Aorta (tissue), 5 donors: Measurements from ENCODE around the gene GAST. TPM values are rescaled to one million over a fixed set of nuclear protein-coding genes. Genes with fewer than 3 reads are reported as not detected.

Experiments used
- ATAC-seq: fragments of 200-7000 bp; cut with Tn5 transposase; one replicate; pipeline ENCODE4 v1.9.1; 2022; ENCODE audit warnings: moderate library complexity; ENCODE audit not compliant: low FRiP score
- DNase-seq, 2 donors: peaks; one replicate each; pipeline ENCODE4 v3.0.0-alpha.2; 2020
- H3K27ac ChIP-seq, 2 donors: one replicate each; pipeline ENCODE4 v1.5.1; 2013; ENCODE audit warnings: low read length in 2 of 2, mild to moderate bottlenecking in 2 of 2, moderate library complexity in 2 of 2, control low read depth in 1 of 2, inconsistent platforms in 1 of 2, low read depth in 1 of 2
- H3K27me3 ChIP-seq, 2 donors: one replicate each; pipeline ENCODE4 v1.6.1; 2013; ENCODE audit warnings: control low read depth in 1 of 2, low read length in 1 of 2, mild to moderate bottlenecking in 1 of 2, moderate library complexity in 1 of 2; ENCODE audit not compliant: insufficient read depth in 2 of 2, control insufficient read depth in 1 of 2
- H3K36me3 ChIP-seq, 2 donors: one replicate each; pipeline ENCODE4 v1.6.1; 2013; ENCODE audit warnings: control low read depth in 1 of 2, low read length in 1 of 2, mild to moderate bottlenecking in 1 of 2; ENCODE audit not compliant: insufficient read depth in 2 of 2, control insufficient read depth in 1 of 2
- H3K4me1 ChIP-seq, 2 donors: one replicate each; pipeline ENCODE4 v1.6.1; 2013; ENCODE audit warnings: low read length in 2 of 2, control low read depth in 1 of 2, mild to moderate bottlenecking in 1 of 2, moderate library complexity in 1 of 2; ENCODE audit not compliant: insufficient read depth in 2 of 2, control insufficient read depth in 1 of 2
- H3K4me3 ChIP-seq, 2 donors: one replicate each; pipeline ENCODE4 v1.5.1; 2013; ENCODE audit warnings: low read length in 2 of 2, control low read depth in 1 of 2, mild to moderate bottlenecking in 1 of 2
- H3K9me3 ChIP-seq: one replicate; pipeline ENCODE4 v1.6.1; 2013; ENCODE audit warnings: mild to moderate bottlenecking, low read length; ENCODE audit not compliant: control insufficient read depth
- WGBS, 2 donors: extraction: QIAGEN DNeasy Blood & Tissue Kit; methylation state at CpG; one replicate each; pipeline ENCODE4 v1.1.7; 2013; 5-methylcytosine and 5-hydroxymethylcytosine counted together
- intact Hi-C, 2 donors: fragments of 100-400 bp; cut with DNase I; formaldehyde crosslinking; loops; one replicate each; pipeline versions ENCODE4 v1.14.2 to v1.15.0; 2022
- long read RNA-seq, 2 donors: library from polyadenylated mRNA; unstranded; transcript quantifications; one replicate each; pipeline ENCODE4 v2.0.0, GENCODE V29; 2020 to 2021
- polyA plus RNA-seq, 2 donors: library from polyadenylated mRNA; stranded (reverse); fragments of 200-250 nt; gene quantifications; one replicate each; pipeline ENCODE4 v1.2.3, GENCODE V29; 2013
- total RNA-seq, 2 donors: library from RNA; stranded (reverse); fragmentation: NEBNext Ultra II Directional; extraction: Animal tissue kit (Norgen Biotek cat#: 25700); gene quantifications; one replicate each; pipeline ENCODE4 v1.2.1, GENCODE V29; 2021
- donor health status: healthy with polysubstance abuse.
- donor health status: Bipolar disorder and iron deficiency.
- donor health status: DM: no; HTN: no; CAD: no.
- donor health status: DM: no; HTN: no; CAD: no.
- donor health status: DM: yes; HTN: yes; CAD: no.

GAST gene
- total RNA-seq: not detected
- polyA plus RNA-seq: not detected
- long read RNA-seq, donor 1: 0 reads
- long read RNA-seq, donor 2: 0 reads

GRCh38 chr17:41711669-41712400, at the start of gene GAST:
Gene GAST, plus strand, starts transcription at chr17:41712331. Its CDS starts 3,106 bp downstream, at chr17:41715437.
- DNase-seq: no peak
- WGBS, 2 donors: 89 to 92% methylated on average over 11 to 12 of the region's 12 CpGs
- Histone ChIP-seq H3K4me1 (no peaks in the 10 kb centered on the region), H3K4me3 (no peak within 1 kb of the TSS), H3K9me3 (no peaks in the 10 kb centered on the region), H3K27me3 (no peaks in the 10 kb centered on the region), H3K36me3 (no peaks in the 10 kb centered on the region), H3K27ac (no peak within 1 kb of the TSS)
- ATAC-seq: no peak
- intact Hi-C loops: no loop called here

GRCh38 chr17:41663451-41664171, 48.5 kb upstream of the GAST start:
- DNase-seq (no peak), ATAC-seq (no peak)
- H3K27me3 ChIP-seq: no peaks in the 10 kb centered on the region
- intact Hi-C loops: loop anchor here (1.0 to 10.0 kb wide), 5 partner anchors 15 to 1019 kb away; partner anchors contain the start of gene SMARCE1 (in 1 of the 2)
- H3K36me3 ChIP-seq: no peaks in the 10 kb centered on the region
- no peak overlapping the region for H3K4me3 ChIP-seq
- H3K9me3 ChIP-seq: no peaks in the 10 kb centered on the region
- H3K4me1 ChIP-seq: no peaks in the 10 kb centered on the region
- WGBS, 2 donors: 58 to 64% methylated on average over 8 of the region's 8 CpGs
- H3K27ac ChIP-seq: no peak overlapping the region

GRCh38 chr17:41664172-41664457, 48.0 kb upstream of the GAST start:
- no peak for ATAC-seq
- H3K36me3 ChIP-seq: no peaks in the 10 kb centered on the region
- DNase-seq: no peak
- intact Hi-C loops: loop anchor here (5.0 to 10.0 kb wide), 3 partner anchors 87 to 1019 kb away; partner anchors contain the start of gene SMARCE1 (in 1 of the 2)
- no peaks in the 10 kb centered on the region for H3K9me3 ChIP-seq
- 80 to 86% methylated on average over 2 of the region's 2 CpGs for WGBS, 2 donors
- H3K4me1 ChIP-seq: no peaks in the 10 kb centered on the region
- no peaks in the 10 kb centered on the region for H3K27me3 ChIP-seq
- no peak overlapping the region for H3K4me3 ChIP-seq
- no peak overlapping the region for H3K27ac ChIP-seq

- WGBS, 2 donors: 44 to 49% methylated on average over 14 to 15 of the region's 15 CpGs
- DNase-seq (no peak), ATAC-seq (no peak)
- intact Hi-C loops: loop anchor here (5.0 to 10.0 kb wide), 3 partner anchors 88 to 1020 kb away; partner anchors contain the start of gene SMARCE1 (in 1 of the 2)
- Histone ChIP-seq H3K27ac (no peak overlapping the region), H3K9me3 (no peaks in the 10 kb centered on the region), H3K4me1 (no peaks in the 10 kb centered on the region), H3K36me3 (no peaks in the 10 kb centered on the region), H3K4me3 (peak overlapping the region in 1 of 2 donors; percentile 5), H3K27me3 (no peaks in the 10 kb centered on the region)
Observed at GRCh38 chr17:41664587-41665565, 47.3 kb upstream of the GAST start.

- no peaks in the 10 kb centered on the region for H3K27me3 ChIP-seq
- DNase-seq (peak; percentile 93 to 95), ATAC-seq (peak; percentile 95)
- H3K36me3 ChIP-seq: no peaks in the 10 kb centered on the region
- H3K4me1 ChIP-seq: no peaks in the 10 kb centered on the region
- 2 to 4% methylated on average over 31 to 39 of the region's 39 CpGs for WGBS, 2 donors
- intact Hi-C loops: loop anchor here (1.0 to 10.0 kb wide), 6 partner anchors 23 to 1021 kb away; partner anchors contain the start of genes EIF1 (in 1 of the 2) and SMARCE1 (in 1 of the 2)
- peak overlapping the region in 1 of 2 donors; percentile 85 for H3K27ac ChIP-seq
- H3K4me3 ChIP-seq: peak overlapping the region; percentile 5 to 59
- H3K9me3 ChIP-seq: no peaks in the 10 kb centered on the region
Observed at GRCh38 chr17:41665566-41666236, 46.4 kb upstream of the GAST start.

GRCh38 chr17:41666237-41666641, 45.9 kb upstream of the GAST start:
- Histone ChIP-seq H3K27ac (peak overlapping the region in 1 of 2 donors; percentile 85), H3K4me1 (no peaks in the 10 kb centered on the region), H3K9me3 (no peaks in the 10 kb centered on the region), H3K4me3 (peak overlapping the region in 1 of 2 donors; percentile 59), H3K36me3 (no peaks in the 10 kb centered on the region), H3K27me3 (no peaks in the 10 kb centered on the region)
- intact Hi-C loops: loop anchor here (1.0 to 10.0 kb wide), 6 partner anchors 23 to 1021 kb away; partner anchors contain the start of genes EIF1 (in 1 of the 2) and SMARCE1 (in 1 of the 2)
- ATAC-seq: peak; percentile 33
- peak in 1 of 2 donors; percentile 65 for DNase-seq
- WGBS, 2 donors: 2% methylated on average over 11 of the region's 11 CpGs

- peak; percentile 90 to 95 for DNase-seq
- intact Hi-C loops: loop anchor here (1.0 to 10.0 kb wide), 6 partner anchors 22 to 1022 kb away; partner anchors contain the start of genes EIF1 (in 1 of the 2) and SMARCE1 (in 1 of the 2)
- Histone ChIP-seq H3K4me3 (peak overlapping the region; percentile 34 to 59), H3K9me3 (no peaks in the 10 kb centered on the region), H3K27me3 (no peaks in the 10 kb centered on the region), H3K36me3 (no peaks in the 10 kb centered on the region), H3K4me1 (no peaks in the 10 kb centered on the region), H3K27ac (peak overlapping the region in 1 of 2 donors; percentile 85)
- ATAC-seq: peak; percentile 93
- WGBS, 2 donors: 0 to 1% methylated on average over 23 of the region's 23 CpGs
Observed at GRCh38 chr17:41666708-41667279, 45.3 kb upstream of the GAST start.
